NCI-H748 (cell line): Measurements from ENCODE around the gene CYP19A1.

ENCODE experiments used
- DNase-seq: peaks from one replicate; lab custom pipeline; 2025; ENCODE audit not compliant: unreplicated experiment; lab: John Stamatoyannopoulos, UW

Gene CYP19A1

DNA sequence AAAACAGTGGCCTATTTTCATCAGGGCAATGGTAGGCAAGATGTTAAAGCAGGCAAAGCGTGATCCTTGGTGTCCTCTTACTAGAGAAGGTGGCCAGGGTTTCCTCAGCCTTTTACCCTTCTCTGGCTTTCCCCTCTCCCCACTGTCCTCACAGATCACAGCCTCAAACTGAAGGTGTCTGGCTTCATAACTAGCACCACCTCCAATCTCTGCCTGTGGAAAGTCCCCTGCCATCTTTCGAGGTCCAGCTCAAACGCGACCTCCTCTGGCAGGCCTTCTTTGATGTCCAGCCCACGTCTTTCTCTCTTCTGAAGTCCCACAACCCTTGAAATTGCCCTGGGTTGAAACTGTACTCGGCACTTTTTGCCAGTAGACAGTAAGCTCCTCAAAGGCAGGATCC lies 35.9 kb downstream of the CYP19A1 start:
- DNase-seq = no peak

DNA sequence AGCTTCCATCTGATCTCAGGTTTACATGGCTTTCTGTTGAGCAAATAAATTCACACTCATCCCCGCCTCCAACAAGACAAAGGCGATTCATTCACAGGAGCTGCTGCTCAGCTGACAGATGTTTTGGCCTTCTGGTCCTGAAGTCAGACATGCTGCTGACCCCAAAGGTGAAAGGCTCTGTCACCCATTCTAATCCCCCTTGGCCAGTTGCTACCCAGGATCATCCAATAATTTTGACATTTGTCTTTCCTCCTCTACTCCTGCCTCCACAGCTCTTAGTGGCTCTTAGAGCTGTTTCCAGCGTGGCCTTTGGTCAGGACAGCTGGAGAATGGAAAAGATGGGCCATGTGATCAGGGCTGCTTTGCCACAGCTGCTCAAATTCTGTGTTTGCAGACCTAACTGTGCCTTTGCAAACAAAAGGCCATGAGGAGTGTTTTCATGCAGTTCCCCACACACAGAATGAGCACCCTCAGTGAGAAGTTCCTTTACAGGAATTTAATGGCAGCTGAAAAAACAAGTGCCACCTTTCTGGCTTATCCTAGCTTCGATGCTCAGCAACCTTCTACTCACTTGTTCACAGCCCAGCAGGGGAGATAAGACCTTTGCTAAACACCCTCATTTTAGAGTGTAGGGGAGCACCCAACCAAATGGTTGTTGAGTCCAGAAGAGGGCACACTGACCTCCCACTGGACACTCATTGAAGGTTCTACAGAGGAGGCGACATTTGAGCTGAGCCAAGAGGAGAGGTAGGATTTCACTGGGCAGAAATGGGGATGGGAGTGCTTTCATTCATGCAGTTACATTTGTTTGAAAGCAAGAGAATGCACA lies 39.0 kb downstream of the CYP19A1 start:
- DNase-seq = peak; percentile 88

DNA sequence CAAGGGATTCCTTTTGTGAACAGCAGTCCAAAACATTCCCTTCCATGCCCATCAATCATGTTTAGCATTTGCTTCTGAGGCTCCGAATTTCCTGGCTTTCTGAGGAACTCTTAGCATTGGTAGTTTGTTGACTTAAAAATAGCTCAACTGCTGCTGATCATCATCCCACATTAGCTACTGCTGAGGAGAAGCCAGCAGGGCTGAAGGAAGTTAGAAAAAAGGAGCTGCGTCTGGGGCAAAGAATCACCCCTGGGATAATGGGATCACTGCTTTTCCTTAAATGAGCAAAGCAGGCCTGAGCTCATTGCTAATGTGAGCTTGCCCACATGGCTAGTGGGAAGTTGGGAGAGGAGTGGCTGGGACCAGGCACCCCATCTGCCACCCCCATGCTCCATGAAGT lies 39.8 kb downstream of the CYP19A1 start:
- DNase-seq = no peak

DNA sequence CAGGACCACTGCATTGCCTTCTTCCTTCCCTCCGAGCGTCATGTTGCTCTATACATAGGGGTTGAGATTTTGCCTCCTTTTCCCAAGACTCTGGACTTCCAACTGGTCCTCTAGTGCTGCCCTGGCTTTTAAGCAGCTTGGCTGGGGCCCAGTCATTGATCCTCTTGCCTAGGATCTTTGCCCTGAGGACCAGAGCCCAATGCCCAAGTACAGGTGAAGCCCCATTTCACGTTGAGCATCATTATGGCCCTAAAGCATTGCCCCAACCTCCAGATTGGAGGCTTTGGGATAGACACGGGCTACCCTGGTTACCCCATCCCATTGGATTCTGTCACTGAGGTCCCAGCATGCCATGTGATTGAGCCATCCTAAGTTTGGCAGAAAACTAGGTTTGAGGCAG lies 47.7 kb downstream of the CYP19A1 start:
- DNase-seq = no peak

DNA sequence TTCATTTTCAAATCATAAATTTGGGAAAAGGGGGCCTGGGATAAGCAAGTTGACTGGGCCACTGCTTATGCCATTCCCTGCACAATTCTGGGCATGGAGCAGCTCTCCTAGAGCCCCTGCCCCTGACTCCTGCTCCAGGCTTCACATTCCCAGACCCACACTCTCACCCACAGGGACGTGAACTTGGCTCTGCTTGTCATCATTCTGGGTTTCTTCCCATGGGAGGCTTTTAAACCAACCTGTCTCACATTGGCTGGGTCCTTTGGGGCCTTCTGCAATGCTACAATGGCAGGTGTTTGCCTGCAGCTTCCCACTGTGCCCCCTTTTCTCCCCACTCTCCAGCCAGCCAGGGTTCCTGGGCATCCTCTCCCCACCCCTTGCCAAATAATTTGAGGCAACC lies 49.1 kb downstream of the CYP19A1 start:
- no peak for DNase-seq

DNA sequence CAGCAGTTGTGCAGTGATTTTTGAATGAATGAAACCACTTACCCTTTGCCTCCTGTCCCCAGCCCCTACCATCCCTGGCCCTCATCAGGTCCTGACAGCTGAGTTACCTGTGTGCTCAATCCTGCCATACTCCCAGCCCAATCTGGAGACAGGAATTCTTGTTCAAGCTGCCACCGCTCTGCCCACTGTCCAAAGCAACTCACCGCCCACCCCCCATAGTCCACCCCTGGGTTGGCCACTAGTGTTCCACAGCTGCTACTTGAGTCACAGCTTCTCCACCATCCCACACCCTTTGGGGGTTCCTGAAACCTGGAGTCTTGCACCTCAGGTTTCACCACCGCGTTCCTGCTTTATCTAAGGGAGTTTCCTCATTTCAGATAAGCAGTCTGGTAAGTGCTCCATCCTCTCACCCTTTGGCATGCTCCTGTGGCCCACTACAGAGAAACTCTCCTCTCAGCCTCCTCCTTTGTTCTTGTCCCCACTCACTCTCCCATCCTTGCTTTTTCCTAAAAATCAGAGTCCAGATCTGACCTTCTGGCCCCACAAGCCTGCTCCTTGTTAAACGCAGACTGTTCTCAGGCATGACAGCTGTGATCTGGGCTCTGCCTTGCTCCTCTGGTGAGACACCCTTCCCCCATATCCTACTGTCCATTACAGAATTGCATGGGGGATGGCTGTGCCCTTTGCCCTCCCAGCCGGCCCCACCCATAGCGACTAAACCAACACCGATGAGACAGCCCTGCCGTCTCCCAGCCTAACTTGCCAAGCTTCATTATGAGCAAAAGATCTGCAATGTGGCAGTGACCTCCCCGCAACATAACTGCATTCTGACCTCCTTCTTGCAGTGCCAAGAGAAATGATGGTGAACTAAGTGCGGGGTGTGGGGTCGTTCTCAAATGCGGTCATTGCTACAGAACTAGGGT lies 50.0 kb downstream of the CYP19A1 start:
- no peak for DNase-seq

DNA sequence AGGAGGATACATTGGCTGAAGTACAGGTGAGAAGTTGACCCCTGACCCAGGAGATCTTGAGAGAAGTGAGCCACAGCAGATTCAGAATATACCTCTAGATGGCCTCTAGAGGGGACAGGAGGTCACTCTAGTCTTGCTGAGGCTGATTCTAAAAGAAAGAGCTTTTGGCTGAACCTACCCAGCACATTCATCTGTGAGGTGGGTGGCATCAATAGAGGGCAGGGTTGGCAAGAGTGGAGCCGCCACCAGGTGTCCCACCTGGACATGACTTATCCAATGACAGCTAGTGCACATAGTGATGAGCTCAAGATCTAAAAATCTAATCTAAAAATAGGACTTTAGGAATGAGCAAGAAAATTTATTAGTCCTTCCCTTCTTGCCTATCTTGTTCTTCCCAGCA lies 51.6 kb downstream of the CYP19A1 start:
- DNase-seq = peak; percentile 35

DNA sequence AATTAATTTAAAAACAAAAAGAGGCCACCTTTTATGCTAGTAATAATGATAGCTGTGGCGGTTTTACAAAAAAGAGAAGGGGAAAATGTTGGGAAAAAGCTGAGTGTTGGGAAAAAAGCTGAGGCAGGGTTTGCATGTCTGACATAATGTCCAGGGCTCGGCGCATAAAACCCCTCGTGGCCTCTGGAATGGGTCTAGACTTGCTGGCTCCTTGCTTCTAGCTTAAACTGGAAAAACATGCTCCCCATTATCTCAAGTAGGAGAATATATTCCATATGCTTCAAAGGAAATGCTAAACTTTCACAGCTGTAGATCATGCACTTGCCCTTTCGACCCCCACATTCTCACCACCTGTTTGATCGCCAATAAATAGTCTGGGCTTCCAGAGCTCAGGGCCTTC lies 53.0 kb downstream of the CYP19A1 start:
- DNase-seq = no peak

DNA sequence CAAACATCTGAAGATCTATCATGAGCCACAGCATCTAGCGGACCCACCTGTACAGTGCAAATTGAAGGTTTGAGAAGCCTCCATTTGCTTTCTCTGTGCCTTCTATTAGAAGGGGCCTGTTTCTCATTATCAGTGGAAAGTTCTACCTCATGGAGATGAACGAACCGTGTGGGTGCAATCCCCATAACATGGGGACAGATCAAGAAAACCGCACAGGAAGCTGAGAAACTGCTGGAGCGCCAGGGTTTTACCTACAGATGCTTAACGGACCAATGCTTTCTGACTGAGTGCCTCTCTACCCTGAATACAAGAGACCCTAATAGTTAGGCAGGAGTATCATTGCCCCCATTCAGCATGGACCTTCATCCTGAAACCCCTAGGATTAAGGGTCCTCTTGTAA lies 53.5 kb downstream of the CYP19A1 start:
- no peak for DNase-seq

DNA sequence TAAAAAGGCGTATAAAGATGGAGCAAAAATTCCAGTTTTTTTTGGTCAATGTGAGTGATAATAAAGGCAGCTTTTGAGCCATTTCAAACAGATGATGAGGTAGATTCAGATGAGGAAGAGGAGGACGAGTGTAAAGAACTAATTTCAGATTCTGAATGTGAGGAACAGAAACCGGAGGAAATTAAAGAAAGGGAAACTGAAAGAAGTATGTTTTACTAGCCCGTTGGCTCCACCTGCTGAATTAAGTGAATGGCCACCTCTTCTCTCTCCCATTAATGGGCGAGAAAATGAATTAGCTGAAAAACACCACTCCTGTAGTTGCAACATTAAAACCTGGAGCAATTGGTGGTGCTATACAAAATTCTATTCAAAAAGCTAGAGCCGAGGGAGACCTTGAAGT lies 55.4 kb downstream of the CYP19A1 start:
- no peak for DNase-seq

DNA sequence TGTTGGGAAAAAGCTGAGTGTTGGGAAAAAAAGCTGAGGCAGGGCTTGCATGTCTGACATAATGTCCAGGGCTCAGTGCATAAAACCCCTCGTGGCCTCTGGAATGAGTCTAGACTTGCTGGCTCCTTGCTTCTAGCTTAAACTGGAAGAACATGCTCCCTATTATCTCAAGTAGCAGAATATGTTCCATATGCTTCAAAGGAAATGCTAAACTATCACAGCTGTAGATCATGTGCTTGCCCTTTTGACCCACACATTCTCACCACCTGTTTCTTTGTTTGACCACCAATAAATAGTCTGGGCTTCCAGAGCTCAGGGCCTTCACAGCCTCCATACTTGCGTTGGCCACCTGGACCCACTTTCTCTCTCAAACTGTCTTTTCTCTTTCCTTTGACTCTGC lies 56.2 kb downstream of the CYP19A1 start:
- DNase-seq = peak; percentile 53

DNA sequence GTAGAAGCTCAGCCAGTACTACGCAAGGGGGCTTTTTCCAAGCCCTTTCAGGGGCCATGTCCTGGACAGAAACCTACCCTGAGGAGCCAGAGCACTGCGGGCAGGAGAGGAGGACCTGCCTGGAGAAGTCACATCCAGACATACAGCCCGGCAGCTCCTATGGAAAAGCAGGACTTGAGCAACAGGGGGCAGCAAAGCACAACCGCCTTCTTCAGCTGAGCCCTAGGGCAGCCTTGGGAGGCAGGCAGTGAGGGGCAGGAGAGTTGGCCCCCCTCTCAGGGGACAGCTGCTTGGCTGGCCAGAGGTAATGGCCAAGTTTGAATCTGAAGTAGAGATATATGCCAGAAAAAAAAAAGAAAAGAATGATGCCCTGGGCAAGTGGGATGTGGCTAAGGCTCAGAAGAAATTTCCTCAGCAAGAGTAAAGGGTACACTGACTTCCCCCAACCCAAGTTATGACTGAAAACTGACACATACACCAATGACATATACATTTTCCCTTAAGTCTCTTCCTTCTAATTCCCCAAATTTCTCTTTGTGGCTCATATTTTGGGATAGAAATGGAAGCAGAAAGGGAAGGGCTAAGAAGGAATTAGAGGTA lies 56.9 kb downstream of the CYP19A1 start:
- DNase-seq = peak; percentile 71

DNA sequence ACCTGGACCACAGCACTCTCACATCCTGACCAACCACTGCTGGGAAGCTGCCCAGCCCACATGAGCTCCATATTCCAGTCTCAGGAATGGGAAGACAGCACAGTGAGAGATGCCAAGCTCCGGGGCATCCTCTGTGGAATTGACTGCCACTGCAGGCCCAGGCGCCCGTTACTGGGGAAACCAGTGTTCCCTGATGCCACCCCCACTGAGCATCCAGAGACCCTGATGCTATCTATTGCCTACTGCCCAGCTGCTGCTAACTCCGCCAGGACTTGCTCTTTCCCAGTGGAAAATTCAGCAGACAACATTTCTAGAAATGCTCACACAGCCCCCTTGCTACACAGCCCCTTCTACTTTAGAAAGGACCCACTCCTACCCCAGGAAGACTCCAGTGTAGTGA lies 57.6 kb downstream of the CYP19A1 start:
- DNase-seq = no peak

DNA sequence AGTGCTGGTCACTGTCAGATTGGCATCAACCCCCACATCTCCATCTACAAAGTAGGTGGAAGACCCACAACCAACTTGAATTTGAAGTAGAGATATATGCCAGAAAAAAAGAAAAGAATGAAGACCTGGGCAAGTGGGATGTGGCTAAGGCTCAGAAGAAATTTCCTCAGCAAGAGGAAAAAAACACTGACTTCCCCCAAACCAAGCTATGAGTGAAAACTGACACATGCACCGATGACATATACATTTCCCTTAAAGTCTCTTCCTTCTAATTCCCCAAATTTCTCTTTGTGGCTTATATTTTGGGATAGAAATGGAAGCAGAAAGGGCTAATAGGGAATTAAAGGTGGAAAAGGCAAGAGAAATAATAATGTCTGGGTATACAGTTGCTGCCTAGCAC lies 59.0 kb downstream of the CYP19A1 start:
- no peak for DNase-seq

DNA sequence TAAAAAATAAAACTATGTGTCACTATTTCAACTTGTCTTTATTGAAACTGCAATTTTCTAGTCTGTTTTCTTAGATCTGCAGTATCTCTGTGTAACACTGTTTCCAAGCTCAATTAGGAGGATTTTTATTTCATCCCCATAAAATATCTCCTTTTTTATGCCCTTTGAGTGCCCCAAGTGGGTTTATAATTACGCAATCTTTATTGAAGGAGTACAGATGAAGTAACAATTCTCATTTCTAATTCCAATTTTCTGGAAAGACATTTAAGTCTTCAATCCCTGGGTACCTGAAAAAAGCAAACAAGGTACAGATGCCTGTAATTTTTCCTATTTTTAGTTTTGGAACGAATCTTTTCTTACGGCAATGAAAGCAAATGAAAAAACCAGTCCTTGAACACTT lies 61.3 kb downstream of the CYP19A1 start:
- DNase-seq = no peak

DNA sequence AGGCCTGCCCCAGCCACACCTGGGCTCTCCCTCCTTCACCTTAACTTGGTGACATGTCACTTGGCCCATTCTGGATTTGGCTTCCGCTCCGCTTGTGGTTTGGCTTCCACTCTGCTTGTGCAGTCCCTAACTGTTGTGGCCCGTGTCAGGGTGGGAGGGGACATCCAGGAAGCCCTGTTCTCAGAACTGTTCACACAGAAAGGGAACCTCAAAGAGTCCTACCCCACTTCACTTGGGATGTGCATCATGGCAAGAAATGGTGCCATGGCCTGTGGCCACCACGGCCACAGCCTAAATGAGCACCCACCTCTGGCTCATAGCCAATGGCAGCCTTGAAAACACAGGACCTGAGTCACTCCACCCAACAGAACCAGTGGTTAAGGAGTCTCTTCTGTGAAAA lies 63.4 kb downstream of the CYP19A1 start:
- DNase-seq = no peak

DNA sequence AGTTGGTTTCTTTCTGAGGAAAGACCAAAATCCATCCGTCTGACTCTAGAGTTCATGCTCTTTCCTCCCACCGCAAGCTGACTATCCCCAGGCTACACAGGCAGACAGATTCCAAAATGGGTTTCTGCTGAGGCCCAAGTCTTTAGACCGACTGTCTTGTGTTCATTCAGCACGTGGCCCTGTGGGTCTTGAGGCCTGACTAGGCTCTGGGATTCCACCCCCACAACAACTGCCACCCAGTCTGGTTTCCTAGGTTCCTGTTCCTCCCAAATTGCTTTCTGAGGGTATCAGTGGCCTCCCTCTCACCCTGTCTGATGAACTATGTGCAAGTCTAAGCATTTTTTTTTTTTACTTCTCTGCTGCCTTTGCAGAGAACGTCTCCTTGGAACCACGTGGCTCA lies 67.7 kb downstream of the CYP19A1 start:
- no peak for DNase-seq

DNA sequence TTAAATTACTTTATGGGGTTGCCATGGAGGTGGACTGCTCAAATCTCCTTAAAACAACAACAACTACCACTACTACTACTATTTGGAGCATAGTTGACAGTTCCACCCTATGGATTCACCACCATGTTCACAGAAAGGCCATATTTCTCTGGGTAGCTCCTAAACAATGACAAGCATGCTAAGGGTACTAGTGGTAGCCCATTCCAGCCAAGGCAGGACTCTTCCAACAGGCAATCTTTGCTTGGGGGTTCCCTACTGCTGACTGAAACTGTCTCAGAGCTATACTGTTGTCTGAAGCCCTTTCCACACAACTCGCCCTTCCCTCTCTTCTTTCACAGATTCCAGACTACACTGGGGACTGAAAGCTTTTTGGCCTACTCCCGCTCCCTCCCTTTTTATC lies 68.9 kb downstream of the CYP19A1 start:
- DNase-seq = no peak

DNA sequence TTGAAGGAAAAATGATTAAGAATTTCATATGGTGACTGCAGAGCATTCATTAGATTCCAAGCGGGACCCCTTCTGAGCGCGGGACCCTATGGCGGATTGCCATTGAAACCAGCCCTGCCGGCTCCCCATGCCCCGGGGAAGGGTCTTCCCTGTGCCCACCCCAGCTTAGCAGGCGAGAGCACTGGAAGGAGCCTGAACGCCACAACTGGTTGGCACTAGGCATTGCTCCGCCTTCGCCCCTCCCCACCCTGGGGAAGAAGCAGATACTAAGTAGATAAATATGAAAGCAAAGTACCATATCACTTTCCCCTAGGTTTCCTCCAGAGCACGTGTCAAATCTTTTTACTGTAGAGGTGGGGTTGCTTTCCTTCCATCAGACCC lies 70.7 kb downstream of the CYP19A1 start:
- peak; percentile 34 for DNase-seq

DNA sequence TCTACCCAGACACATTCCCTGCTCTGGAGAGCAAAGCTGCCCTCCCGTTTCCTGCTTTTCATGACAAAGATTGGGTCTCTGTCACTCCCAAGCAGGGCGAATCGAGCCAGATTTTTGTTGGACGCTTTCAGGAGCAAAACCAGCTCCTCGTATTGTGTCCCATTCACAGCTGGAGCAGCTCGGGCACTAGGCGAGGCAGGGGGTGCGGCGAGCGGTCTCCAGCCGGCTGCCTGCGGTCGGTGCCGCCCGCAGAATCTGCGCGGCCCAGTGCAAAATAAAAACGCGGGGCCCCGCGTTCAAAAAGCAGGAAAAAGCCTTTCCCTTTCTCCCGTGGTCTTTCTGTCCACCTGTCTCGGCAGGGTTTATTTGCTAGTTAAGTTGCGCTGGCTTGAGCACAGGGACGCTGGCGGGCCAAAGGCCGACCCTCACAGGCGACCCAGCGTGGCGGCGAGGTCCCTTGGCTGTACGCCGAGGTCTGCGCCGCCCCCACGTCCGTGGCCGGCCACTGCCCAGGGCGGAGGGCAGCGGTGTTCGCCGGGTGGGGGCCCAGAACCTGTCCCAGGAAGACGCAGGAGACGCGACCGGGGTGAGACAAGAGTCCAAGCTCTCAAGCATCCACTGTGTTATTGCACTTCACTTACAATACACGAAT lies 71.2 kb downstream of the CYP19A1 start:
- peak; percentile 43 for DNase-seq

DNA sequence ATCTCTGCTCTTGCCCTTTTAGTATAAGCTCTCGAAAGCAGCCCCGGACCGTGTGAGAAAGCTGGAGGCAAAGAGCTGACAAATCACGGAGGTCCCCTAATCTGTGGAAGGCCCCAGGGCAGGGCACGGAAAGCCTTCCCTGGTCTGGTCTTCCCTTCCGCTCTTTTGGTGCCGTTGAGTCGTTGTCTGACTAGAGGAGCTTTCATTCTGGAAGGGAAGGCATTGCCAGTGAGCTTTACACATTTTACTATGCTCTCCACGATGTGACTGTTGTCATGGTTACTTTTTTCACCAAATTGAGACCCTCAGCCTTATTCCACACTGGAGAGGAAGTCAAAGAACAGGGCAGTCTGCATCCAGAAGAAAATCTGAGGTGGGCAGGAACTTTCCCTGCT lies 71.7 kb downstream of the CYP19A1 start:
- no peak for DNase-seq
